Measurements from ENCODE around the gene IDH3A. TPM values are rescaled to one million over a fixed set of nuclear protein-coding genes. Genes with fewer than 3 reads are reported as not detected.
A peak's percentile ranks its signal among the peaks of the same experiment; 100 is the strongest.

IDH3A gene
- total and polyA plus RNA-seq, 10 donors: 27.6 to 90.7 (median 70.1) TPM

DNA sequence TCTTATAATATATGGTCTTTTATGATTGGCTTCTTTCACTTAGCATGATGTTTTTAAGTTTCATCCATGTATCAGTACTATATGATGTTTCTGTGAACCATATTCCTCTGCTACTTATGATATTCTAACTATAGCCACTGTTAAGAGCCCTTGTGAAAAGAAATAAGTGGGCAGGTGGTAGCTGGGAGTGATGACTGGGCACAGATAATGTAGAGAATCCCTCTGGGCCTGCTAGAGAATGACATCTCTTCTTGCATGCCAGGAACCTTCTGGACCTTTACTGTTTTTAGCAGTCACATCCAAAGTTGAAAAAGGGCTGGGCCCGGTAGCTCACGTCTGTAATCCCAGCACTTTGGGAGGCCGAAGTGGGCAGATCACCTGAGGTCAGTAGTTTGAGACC, 10.2 kb downstream of the IDH3A start:
- peaks cover 0 to 27% (median 17%) of the 10 kb centered on the region in 6 donors for H3K4me1 ChIP-seq
- peaks cover 0 to 99% (median 65%) of the 10 kb centered on the region in 6 donors for H3K36me3 ChIP-seq
- no peaks in the 10 kb centered on the region for H3K9me3 ChIP-seq
- H3K4me3 ChIP-seq: no peak overlapping the region
- H3K27me3 ChIP-seq (replicated peaks in 1 of 7): no peaks in the 10 kb centered on the region
- no peak for DNase-seq
- intact Hi-C loops (cut with DNase I; ENCODE audit: low total_unique reads): no loop called here
- TF ChIP-seq POLR2AphosphoS5 (IDR thresholded peaks at IDR 0.05): no peak
- TF ChIP-seq POLR2A (IDR thresholded peaks at IDR 0.05): no peak
- no peak for TF ChIP-seq CTCF (IDR thresholded peaks at IDR 0.05 in 8 of 11, conservative IDR thresholded peaks at IDR 0.05 in 3 of 11)
- WGBS, 5 donors: 95 to 97% (median 96%) methylated on average over 3 of the region's 3 CpGs
- H3K27ac ChIP-seq: no peak overlapping the region

DNA sequence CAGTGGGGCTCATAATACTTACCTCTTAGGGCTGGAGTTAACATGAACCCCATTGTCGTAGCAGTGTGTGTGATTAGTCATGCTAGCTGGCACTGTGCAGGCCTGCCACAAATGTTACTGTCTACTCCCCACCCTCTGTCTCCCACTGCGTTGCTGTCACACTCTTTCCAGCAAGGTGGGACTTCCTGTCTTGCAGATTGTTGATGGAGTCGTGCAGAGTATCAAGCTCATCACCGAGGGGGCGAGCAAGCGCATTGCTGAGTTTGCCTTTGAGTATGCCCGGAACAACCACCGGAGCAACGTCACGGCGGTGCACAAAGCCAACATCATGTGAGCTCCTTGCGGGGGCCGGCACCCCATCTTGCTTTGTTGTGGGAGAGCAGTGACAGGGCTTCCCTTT, 12.9 kb downstream of the IDH3A start:
- intact Hi-C loops (cut with DNase I; ENCODE audit: low total_unique reads): no loop called here
- Histone ChIP-seq H3K27ac (no peak overlapping the region), H3K9me3 (no peaks in the 10 kb centered on the region), H3K4me3 (no peak overlapping the region), H3K4me1 (peaks cover 0 to 2% (median under 1%) of the 10 kb centered on the region in 6 donors), H3K27me3 (replicated peaks in 1 of 7) (no peaks in the 10 kb centered on the region), H3K36me3 (peaks cover 0 to 100% (median 88%) of the 10 kb centered on the region in 6 donors)
- 88 to 97% (median 90%) methylated on average over 13 of the region's 13 CpGs for WGBS, 5 donors
- DNase-seq: no peak
- TF ChIP-seq POLR2A (IDR thresholded peaks at IDR 0.05) (no peak), CTCF (IDR thresholded peaks at IDR 0.05 in 8 of 11, conservative IDR thresholded peaks at IDR 0.05 in 3 of 11) (no peak), POLR2AphosphoS5 (IDR thresholded peaks at IDR 0.05) (no peak)

DNA sequence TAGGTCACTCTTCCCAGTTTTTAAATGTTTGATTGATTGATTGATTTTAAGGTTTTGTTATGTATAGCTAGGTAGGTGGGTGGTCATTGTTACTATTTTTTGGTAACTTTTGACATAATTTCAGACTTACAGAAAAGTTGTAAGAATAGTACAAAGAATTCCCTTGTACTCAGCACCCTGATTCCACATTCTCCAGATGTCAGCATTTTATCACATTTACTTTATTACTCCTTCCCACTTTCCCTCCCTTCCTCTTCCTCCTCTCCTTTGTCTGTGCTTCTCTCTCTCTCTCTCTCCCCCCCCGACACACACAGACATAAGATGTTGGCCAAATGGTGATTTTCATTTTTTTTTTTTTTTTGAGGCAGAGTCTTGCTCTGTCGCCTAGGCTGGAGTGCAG, 14.8 kb downstream of the IDH3A start:
- peaks cover 4 to 21% (median 19%) of the 10 kb centered on the region in 6 donors for H3K4me1 ChIP-seq
- H3K9me3 ChIP-seq: no peaks in the 10 kb centered on the region
- no peak overlapping the region for H3K4me3 ChIP-seq
- no peak for DNase-seq
- no peaks in the 10 kb centered on the region for H3K27me3 ChIP-seq (replicated peaks in 1 of 7)
- no peak overlapping the region for H3K27ac ChIP-seq
- H3K36me3 ChIP-seq: peaks cover 0 to 100% (median 86%) of the 10 kb centered on the region in 6 donors
- WGBS, 5 donors: 89 to 95% (median 95%) methylated on average over 2 of the region's 2 CpGs
- no peak for TF ChIP-seq CTCF (IDR thresholded peaks at IDR 0.05 in 8 of 11, conservative IDR thresholded peaks at IDR 0.05 in 3 of 11)
- no peak for TF ChIP-seq POLR2AphosphoS5 (IDR thresholded peaks at IDR 0.05)
- TF ChIP-seq POLR2A (IDR thresholded peaks at IDR 0.05): no peak
- intact Hi-C loops (cut with DNase I; ENCODE audit: low total_unique reads): no loop called here

DNA sequence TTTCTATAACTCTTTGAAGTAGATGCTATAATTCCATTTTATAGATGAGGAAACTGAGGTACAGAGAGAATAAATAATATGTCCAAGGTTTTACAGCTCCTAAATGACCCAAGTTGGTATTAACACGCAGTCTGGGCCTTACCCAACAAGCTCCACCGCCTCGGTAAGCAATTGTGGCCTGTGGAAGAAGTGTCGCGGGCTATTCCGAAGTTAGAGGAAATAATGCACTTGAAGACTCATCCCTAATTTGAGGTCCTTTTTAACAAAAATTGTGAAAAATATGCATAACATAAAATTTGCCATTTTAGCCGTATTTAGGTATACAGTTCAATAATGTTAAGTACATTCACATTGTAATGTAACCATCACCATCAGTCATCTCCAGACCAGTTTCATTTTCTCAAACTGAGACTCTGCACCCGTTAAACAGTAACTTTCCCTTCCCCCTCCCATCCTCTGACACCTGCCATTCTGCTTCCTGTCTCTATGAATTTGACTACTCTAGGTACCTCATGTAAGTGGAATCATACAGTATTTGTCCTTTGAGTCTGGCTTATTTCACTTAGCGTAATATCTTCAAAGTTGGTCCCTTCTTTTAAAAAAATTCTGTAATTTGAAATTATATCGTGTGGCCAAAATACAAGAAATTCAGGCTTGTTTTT, 18.2 kb downstream of the IDH3A start:
- no peak for DNase-seq
- intact Hi-C loops (cut with DNase I; ENCODE audit: low total_unique reads): no loop called here
- H3K36me3 ChIP-seq: peaks cover 0 to 100% (median 78%) of the 10 kb centered on the region in 6 donors
- no peaks in the 10 kb centered on the region for H3K27me3 ChIP-seq (replicated peaks in 1 of 7)
- H3K9me3 ChIP-seq: no peaks in the 10 kb centered on the region
- peaks cover 4 to 54% (median 38%) of the 10 kb centered on the region in 6 donors for H3K4me1 ChIP-seq
- 76 to 86% (median 80%) methylated on average over 10 of the region's 10 CpGs for WGBS, 5 donors
- no peak for TF ChIP-seq CTCF (IDR thresholded peaks at IDR 0.05 in 8 of 11, conservative IDR thresholded peaks at IDR 0.05 in 3 of 11)
- no peak for TF ChIP-seq POLR2A (IDR thresholded peaks at IDR 0.05)
- TF ChIP-seq POLR2AphosphoS5 (IDR thresholded peaks at IDR 0.05): no peak
- no peak overlapping the region for H3K4me3 ChIP-seq
- H3K27ac ChIP-seq: peak overlapping the region in 4 of 8 donors; percentile 36 to 79 (median 54)

Data from spleen (tissue), 11 donors.